GM18858 (cell line): ENCODE measurements around the gene CORO1A.
"Not testable (repeated sequence)": the region's sequence is repeated elsewhere in the genome, so short reads cannot be mapped to it uniquely, and the experiment has no call there.

Experiments used
- ATAC-seq: cut with Tn5 transposase; IDR thresholded peaks from one replicate; pipeline ENCODE4 v1.9.1; 2021; ENCODE audit not compliant: unreplicated experiment

CORO1A gene

DNA sequence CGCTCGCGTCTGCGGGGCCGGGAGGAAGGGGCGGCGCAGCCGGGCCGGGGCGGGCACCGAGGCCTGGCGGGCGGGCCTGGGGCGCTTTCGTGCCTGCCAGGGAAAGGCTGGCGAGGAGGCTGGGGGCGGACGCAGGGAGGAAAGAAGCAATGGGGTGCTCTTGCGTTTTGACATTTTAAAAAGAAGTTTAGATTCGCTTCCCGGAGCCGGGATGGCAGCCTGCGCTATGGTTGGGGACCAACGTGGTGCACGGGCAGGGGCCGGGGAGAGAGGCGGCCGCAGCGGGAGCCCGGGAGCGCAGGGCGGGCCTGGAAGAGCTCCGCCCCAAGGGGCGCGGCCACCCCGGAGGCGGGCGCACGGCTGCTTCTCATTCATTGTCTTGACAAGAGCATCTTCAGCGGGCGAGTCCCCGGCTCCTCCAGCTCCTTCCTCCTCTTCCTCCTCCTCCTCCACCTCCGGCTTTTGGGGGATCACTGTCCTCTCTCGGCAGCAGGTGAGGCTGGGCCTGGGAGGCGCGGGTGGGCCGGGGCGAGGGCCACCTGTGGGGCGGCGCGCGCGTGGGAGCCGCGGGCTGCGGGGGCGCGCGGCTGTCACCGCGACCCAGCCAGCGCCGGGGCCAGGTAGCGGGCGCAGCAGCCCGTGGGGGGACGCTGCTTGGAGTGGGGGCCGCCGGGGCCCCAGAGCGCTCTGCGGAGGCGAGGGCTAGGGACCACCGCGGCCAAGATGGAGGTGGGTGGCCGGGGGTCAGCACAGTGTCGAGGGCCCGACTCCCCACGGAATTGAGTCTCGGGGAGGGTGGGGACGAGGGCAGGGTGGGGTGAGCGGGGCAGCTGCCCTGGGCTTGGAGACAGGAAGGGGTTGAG, at the start of gene CORO1A:
Gene CORO1A, plus strand, starts transcription at position 370 of the 863 bp plus-strand sequence. CDS start 1,608 bp downstream, outside the sequence.
- ATAC-seq: no peak

GRCh38 chr16:30136971-30137605, 46.3 kb upstream of the CORO1A start:
- ATAC-seq: no peak

DNA sequence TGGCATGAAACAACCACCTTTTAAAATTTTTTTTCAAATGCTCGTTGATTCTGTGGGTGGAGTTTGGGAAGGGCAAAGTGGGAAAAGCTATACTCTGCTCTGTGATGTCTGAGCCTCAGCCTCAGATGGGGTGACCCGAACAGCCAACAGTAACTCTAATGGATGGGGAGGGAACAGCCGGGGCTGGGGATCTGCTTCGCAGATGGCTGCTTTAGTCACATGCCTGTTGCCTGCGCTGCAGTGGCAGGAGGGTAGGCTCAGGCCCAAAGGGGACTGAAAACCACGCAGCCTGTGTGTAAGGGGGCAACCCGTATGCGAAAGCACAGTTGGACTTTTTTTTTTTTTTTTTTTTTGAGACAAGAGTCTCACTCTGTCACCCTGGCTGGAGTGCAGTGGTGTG, 45.5 kb upstream of the CORO1A start:
- no peak for ATAC-seq

GRCh38 chr16:30139583-30140481, 43.6 kb upstream of the CORO1A start:
- no peak for ATAC-seq

DNA sequence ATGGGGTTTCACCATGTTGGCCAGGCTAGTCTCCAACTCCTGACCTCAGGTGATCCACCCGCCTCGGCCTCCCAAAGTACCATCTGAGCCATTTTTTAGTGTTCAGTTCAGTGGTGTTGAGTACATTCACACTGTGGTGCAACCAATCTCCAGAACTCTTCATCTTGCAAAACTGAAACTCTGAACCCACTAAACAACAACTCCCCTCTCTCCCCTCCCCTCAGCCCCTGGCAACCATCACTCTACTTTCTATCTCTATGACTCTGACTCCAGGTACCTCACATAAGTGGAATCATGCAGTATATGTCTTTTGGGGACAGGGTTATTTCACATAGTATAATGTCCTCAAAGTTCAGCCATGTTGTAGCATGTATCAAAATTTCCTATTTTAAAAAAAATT, 41.7 kb upstream of the CORO1A start:
- no peak for ATAC-seq

DNA sequence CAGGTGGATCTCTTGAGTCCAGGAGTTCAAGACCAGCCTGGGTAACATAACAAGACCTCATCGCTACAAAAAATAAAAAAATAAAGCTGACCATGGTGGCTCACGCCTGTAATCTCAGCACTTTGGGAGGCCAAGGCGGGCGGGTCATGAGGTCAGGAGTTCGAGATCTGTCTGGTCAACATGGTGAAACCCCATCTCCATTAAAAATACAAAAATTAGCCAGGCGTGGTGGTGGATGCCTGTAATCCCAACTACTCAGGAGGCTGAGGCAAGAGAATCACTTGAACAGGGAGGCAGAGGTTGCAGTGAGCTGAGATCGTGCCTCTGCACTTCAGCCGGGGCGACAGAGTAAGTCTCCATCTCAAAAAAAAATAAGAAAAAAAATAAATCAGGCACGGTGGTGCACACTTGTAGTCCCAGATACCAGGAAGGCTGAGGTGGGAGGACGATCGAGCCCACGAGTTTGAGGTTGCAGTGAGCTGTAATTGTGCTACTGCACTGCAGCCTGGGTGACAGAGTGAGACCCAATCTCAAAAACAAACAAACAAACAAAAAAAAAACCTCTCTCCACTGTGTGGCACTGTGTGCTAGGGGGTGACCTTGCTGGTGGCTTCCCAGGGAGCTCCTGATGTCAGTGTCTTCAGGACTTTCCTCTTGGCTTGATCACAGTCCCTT, 40.6 kb upstream of the CORO1A start:
- no peak for ATAC-seq

DNA sequence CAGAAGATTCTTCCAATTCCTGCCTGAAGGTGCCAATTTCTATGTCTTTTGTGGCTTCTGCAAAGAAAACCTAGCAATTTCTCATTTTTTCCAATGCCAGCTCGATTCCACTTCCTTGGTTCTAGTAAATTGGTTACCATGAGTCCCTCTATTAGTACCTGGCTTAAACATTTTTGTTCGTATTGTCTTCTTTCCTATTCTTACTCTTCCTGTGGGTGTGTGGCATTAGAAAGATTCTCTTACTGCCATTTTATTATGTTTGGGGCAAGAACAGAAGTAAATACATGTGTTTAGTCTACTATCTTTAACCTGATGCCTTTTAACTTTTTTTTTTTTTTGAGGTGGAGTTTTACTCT, 40.1 kb upstream of the CORO1A start:
- no peak for ATAC-seq

DNA sequence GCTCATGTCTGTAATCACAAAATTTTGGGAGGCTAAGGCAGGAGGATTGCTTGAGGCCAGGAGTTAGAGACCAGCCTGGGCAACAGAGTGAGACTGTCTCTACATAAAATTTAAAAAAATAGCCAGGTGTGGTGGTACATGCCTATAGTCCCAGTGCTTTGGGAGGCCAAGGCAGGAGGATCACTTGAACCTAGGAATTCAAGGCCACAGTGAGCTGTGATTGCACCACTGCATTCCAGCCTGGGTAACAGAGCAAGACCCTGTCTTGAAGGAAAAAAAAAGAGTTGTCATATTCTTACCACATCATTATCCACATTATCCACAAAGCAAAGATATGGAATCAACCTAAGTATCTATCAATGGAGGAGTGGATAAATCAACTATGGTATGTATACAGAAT, 39.4 kb upstream of the CORO1A start:
- ATAC-seq: no peak

DNA sequence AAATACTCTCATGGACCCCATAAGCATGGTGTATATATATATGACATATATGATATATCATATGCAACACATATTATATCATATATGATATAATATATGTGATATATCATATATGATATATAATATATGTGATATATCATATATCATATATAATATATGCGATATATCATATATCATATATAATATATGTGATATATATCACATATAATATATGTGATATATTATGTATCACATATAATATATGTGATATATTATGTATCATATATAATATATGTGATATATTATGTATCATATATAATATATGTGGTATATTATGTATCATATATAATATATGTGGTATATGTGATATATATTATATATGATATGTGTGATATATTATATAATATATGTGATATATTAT, 38.5 kb upstream of the CORO1A start:
- no peak for ATAC-seq

- no peak for ATAC-seq
Observed at GRCh38 chr16:30145657-30146056, 37.7 kb upstream of the CORO1A start.

- ATAC-seq: no peak
Observed at GRCh38 chr16:30147843-30148510, 35.4 kb upstream of the CORO1A start.

DNA sequence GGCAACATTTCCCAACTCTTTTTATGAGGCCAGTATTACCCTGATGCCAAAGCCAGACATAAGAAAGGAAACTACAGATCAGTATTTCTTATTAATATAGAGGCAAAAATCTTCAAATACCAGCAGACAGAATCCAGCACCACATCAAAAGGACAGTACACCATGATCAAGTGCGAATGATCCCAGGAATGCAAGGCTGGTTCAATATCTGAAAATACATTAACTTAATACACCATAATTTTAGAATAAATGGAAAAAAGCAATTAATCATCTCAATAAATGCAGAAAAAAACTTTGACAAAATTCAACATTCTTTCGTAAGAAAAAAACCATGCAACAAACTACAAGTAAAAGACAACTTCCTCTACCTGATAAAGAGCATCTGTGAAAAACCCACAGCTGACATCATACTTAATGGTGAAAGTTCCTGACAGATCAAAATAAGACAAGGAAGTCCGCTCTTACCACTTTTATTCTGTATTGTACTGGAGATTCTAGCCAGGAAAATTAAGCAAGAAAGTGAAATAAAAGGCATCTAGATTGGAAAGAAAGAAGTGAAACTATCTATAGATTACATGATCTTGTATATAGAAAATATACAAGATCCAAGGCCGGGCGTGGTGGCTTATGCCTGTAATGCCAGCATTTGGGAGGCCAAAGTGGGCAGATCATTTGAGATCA, 34.0 kb upstream of the CORO1A start:
- ATAC-seq: no peak

- ATAC-seq: no peak
Observed at GRCh38 chr16:30151091-30151490, 32.3 kb upstream of the CORO1A start.

DNA sequence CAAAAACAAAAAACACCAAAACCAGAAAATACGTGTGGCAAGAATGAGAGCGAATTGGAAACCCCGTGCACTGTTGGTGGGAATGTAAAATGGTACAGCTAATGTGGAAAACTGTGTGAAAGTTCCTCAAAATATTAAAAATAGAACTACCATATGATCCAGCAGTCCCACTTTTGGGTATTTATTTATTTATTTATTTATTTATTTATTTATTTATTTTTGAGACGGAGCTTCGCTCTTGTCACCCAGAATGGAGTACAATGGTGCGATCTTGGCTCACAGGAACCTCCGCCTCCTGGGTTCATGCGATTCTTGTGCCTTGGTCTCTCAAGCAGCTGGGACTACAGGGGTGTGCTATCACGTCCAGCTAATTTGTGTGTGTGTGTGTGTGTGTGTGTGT, 30.9 kb upstream of the CORO1A start:
- no peak for ATAC-seq

GRCh38 chr16:30155188-30155587, 28.2 kb upstream of the CORO1A start:
- no peak for ATAC-seq

GRCh38 chr16:30157214-30157613, 26.2 kb upstream of the CORO1A start:
- ATAC-seq: no peak

DNA sequence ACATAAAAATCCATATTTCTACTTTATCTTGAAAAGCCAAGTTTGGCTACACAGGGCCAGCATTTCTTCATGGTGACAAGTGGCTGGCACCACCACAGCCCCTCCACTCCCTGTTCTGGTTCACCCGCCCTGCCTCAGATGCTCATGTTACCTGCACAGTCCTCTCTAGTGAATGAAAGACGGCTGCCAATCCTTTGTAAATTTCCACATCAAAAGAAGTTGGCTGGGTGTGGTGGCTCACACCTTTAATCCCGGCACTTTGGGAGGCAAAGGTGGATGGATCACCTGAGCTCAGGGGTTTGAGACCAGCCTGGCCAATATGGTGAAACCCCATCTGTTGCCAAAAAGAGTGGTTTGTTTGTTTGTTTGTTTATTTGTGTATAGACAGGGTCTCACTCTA, 19.9 kb upstream of the CORO1A start:
- ATAC-seq: no peak

DNA sequence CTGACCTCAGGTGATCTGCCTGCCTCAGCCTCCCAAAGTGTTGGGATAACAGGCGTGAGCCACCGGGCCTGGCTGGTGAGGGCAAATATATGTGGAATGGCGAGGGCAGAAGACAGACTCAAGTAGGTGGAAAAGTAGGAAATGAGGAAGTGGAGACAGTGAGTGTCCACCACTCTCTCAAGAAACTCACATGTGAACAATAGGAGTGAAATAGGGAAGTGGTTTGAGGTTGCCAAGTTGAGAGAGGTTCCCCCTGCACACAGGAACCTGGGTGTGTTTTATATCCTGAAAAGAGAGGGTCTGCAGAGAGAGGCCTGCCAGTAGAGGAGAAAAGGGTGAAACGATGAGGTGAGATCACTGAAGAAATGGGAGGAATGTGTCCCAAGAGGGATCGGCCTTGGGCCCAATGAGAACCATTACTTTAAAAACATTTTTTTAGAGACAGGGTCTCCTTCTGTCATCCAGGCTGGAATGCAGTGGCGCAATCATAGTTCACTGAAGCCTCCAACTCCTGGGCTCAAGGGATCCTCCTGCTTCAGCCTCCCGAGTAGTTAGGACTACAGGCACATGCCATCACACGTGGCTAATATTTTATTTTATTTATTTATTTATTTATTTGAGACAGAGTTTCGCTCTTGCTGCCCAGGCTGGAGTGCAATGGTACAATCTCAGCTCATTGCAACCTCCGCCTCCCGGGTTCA, 17.1 kb upstream of the CORO1A start:
- ATAC-seq: no peak

DNA sequence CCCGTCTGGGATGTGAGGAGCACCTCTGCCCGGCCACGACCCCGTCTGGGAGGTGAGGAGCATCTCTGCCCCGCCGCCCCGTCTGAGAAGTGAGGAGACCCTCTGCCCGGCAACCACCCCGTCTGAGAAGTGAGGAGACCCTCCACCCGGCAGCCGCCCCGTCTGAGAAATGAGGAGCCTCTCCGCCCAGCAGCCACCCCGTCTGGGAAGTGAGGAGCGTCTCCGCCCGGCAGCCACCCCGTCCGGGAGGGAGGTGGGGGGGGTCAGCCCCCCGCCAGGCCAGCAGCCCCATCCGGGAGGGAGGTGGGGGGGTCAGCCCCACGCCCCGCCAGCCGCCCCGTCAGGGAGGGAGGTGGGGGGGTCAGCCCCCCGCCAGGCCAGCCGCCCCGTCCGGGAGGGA, 14.7 kb upstream of the CORO1A start:
- ATAC-seq: not testable (repeated sequence)
